Cardiac atrium fibroblast (primary cell): ENCODE measurements around the gene DYNC1H1. TPM values are rescaled to one million over a fixed set of nuclear protein-coding genes. Genes with fewer than 3 reads are reported as not detected.

Experiments used
- total RNA-seq: library from RNA; depleted of rRNA; stranded (reverse); fragments of >200 nt; gene quantifications from 2 replicates; pipeline ENCODE4 v1.2.3, GENCODE V29; 2015

Gene DYNC1H1
- 298 and 398 TPM in 2 replicates for total RNA-seq

DNA sequence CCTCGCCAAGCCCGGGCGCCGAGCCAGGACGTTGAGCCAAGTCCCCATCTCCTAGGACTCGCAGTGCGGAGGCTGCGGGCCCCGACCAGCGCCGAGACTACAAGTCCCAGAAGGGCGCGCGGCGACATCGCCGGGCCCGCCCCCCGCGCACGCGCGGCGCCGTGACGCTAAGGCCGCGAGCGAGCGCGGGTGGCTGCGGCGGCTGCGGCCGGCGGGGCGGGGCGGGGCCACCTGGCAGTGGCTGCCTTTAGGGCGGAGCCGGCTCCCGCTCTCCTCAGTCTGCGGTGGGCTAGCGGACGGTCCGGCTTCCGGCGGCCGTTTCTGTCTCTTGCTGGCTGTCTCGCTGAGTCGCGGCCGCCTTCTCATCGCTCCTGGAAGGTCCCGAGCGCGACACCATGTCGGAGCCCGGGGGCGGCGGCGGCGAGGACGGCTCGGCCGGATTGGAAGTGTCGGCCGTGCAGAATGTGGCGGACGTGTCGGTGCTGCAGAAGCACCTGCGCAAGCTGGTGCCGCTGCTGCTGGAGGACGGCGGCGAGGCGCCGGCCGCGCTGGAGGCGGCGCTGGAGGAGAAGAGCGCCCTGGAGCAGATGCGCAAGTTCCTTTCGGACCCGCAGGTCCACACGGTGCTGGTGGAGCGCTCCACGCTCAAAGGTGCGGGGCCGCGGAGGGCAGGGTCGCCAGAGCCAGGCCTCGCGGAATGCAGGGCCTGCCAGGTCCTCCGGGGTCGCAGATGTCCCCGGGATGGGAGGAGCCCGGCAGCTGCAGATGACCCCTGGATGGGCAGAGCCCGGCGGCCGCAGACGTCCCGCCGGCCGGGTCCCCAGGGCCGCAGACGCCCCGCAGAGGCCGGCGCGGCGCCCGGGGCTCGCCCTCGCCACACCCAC is at the start of gene DYNC1H1:
DYNC1H1 (plus strand) TSS at position 277 of the 884 bp plus-strand sequence; CDS start at position 396, 119 bp downstream.

DNA sequence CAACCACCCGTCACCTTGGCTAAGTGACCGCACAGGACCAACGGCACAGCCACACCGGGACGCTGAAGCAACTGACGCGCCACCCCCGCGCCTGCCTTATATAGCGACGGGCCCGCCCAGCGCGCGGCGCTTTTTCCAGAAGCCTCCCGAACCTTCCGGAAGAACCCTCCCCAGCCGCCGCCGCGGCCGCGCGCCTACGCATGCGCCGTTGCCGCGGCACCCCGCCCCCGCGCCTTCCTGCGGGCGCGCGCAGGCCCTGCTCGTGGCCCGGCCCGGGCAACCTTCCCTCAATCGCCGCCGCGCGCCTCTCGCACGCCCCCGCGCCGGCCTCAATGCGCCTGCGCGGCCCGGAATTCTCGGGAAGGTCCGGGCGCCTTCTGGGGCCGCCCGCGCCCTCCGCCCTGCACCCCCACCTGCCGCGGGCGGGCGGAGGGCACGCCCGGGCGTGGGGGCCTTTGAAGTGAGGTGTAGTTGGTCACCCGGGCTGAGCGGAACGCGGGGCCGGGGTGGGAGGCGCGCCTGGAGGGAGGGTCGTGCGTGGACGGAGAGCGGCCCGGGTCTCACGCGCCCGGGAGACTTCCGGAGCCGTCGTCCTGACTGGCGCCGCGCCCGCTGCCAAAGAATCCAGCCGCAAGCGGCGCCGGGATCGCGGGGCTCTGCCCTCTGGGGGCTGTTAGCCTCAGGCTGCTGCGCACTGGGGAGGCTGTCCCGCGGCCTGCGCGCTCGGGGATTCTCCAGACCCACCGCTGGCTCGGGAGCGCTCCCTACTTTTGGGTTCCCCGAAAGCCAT is 122.8 kb downstream of the DYNC1H1 start, which contains the start of gene HSP90AA1:
HSP90AA1 (minus strand) TSS at position 73 of the 790 bp plus-strand sequence. CDS start 666 bp downstream, outside the sequence.

Other genes starting within 250 kb of the DYNC1H1 start
- 57.2 and 65.8 TPM in 2 replicates for gene PPP2R5C, start 202.9 kb upstream of the DYNC1H1 start, total RNA-seq
- gene HSP90AA1, start 122.5 kb downstream of the DYNC1H1 start, total RNA-seq: 227 and 360 TPM in 2 replicates
- 14.4 and 18.4 TPM in 2 replicates for gene WDR20, start 175.3 kb downstream of the DYNC1H1 start, total RNA-seq